H9 (cell line): Measurements from ENCODE around the gene SLC4A1. TPM values are rescaled to one million over a fixed set of nuclear protein-coding genes. Genes with fewer than 3 reads are reported as not detected.
"Not testable (repeated sequence)": the region's sequence is repeated elsewhere in the genome, so short reads cannot be mapped to it uniquely, and the experiment has no call there.

Experiments
- DNase-seq: peaks from one replicate; pipeline ENCODE4 v3.0.0-alpha.2; 2017
- H2AFZ ChIP-seq: one replicate; pipeline ENCODE4 v1.6.1; 2013; ENCODE audit warnings: mild to moderate bottlenecking, low read length, control low read depth, moderate library complexity
- H2AK5ac ChIP-seq: 2 replicates; pipeline ENCODE4 v1.6.1; 2013; ENCODE audit warnings: low read length, control low read depth, mixed read lengths; ENCODE audit not compliant: insufficient read length
- H2BK120ac ChIP-seq: one replicate; pipeline ENCODE4 v1.6.1; 2013; ENCODE audit warnings: low read depth, mild to moderate bottlenecking, low read length, control low read depth, inconsistent platforms; ENCODE audit not compliant: poor library complexity, severe bottlenecking
- H2BK12ac ChIP-seq: 2 replicates; pipeline ENCODE4 v1.6.1; 2013; ENCODE audit warnings: low read length, control low read depth, mixed read lengths, low read depth; ENCODE audit not compliant: insufficient read length
- H2BK15ac ChIP-seq: 2 replicates; pipeline ENCODE4 v1.6.1; 2013; ENCODE audit warnings: low read depth, low read length, control low read depth
- H2BK20ac ChIP-seq: one replicate; pipeline ENCODE4 v1.6.1; 2013; ENCODE audit warnings: low read depth, mild to moderate bottlenecking, low read length, control low read depth, inconsistent platforms; ENCODE audit not compliant: poor library complexity, severe bottlenecking
- H2BK5ac ChIP-seq: 2 replicates; pipeline ENCODE4 v1.6.1; 2013; ENCODE audit warnings: low read length, control low read depth, mixed read lengths; ENCODE audit not compliant: insufficient read length
- H3K14ac ChIP-seq: 2 replicates; pipeline ENCODE4 v1.6.1; 2013; ENCODE audit warnings: low read length, control low read depth; ENCODE audit not compliant: insufficient read depth
- H3K18ac ChIP-seq: 2 replicates; pipeline ENCODE4 v1.6.1; 2013; ENCODE audit warnings: low read depth, mild to moderate bottlenecking, mixed read lengths, low read length, control low read depth; ENCODE audit not compliant: insufficient read length
- H3K23ac ChIP-seq: 2 replicates; pipeline ENCODE4 v1.6.1; 2013; ENCODE audit warnings: low read length, control low read depth, mixed read lengths, low read depth; ENCODE audit not compliant: insufficient read length
- H3K23me2 ChIP-seq: 2 replicates; pipeline ENCODE4 v1.6.1; 2013; ENCODE audit warnings: low read depth, mild to moderate bottlenecking, mixed read lengths, low read length, control low read depth; ENCODE audit not compliant: insufficient read length, poor library complexity, severe bottlenecking
- H3K27ac ChIP-seq: 2 replicates; pipeline ENCODE4 v1.5.1; 2013; ENCODE audit warnings: low read length, control low read depth, mixed read lengths, low read depth; ENCODE audit not compliant: insufficient read length
- H3K27me3 ChIP-seq: 2 replicates; pipeline ENCODE4 v1.6.1; 2013; ENCODE audit warnings: low read length, control low read depth, inconsistent platforms; ENCODE audit not compliant: insufficient read depth
- H3K4ac ChIP-seq: 2 replicates; pipeline ENCODE4 v1.6.1; 2013; ENCODE audit warnings: low read depth, mild to moderate bottlenecking, control low read depth, inconsistent platforms, low read length, moderate library complexity
- H3K4me1 ChIP-seq: 2 replicates; pipeline ENCODE4 v1.6.1; 2013; ENCODE audit warnings: low read length, control low read depth, inconsistent platforms; ENCODE audit not compliant: insufficient read depth
- H3K4me2 ChIP-seq: 2 replicates; pipeline ENCODE4 v1.6.1; 2013; ENCODE audit warnings: low read length, control low read depth, mixed read lengths; ENCODE audit not compliant: insufficient read length, insufficient read depth
- H3K56ac ChIP-seq: 2 replicates; pipeline ENCODE4 v1.6.1; 2013; ENCODE audit warnings: low read depth, mild to moderate bottlenecking, mixed read lengths, low read length, control low read depth; ENCODE audit not compliant: insufficient read length
- H3K79me1 ChIP-seq: 2 replicates; pipeline ENCODE4 v1.6.1; 2013; ENCODE audit warnings: low read depth, mild to moderate bottlenecking, moderate library complexity, low read length, control low read depth, inconsistent platforms; ENCODE audit not compliant: insufficient read depth, poor library complexity, severe bottlenecking
- H3K79me2 ChIP-seq: 2 replicates; pipeline ENCODE4 v1.6.1; 2013; ENCODE audit warnings: low read length, control low read depth, inconsistent platforms; ENCODE audit not compliant: insufficient read depth
- H3K9ac ChIP-seq: 2 replicates; pipeline ENCODE4 v1.6.1; 2013; ENCODE audit warnings: low read length, control low read depth, mixed read lengths; ENCODE audit not compliant: insufficient read length; ENCODE audit errors: extremely low read depth
- H3K9me3 ChIP-seq: one replicate; pipeline ENCODE4 v1.6.1; 2013; ENCODE audit warnings: low read depth, low read length, inconsistent platforms; ENCODE audit not compliant: control insufficient read depth
- H3T11ph ChIP-seq: one replicate; pipeline ENCODE4 v1.6.1; 2013; ENCODE audit warnings: mild to moderate bottlenecking, low read length, control low read depth, inconsistent platforms
- H4K20me1 ChIP-seq: one replicate; pipeline ENCODE4 v1.6.1; 2013; ENCODE audit not compliant: control insufficient read depth, insufficient read length, insufficient read depth
- H4K5ac ChIP-seq: 2 replicates; pipeline ENCODE4 v1.6.1; 2013; ENCODE audit warnings: low read depth, mild to moderate bottlenecking, mixed read lengths, low read length, control low read depth; ENCODE audit not compliant: insufficient read length
- H4K8ac ChIP-seq: replicated peaks from 2 replicates; pipeline ENCODE4 v1.6.1; 2013; ENCODE audit warnings: low read length, control low read depth, mixed read lengths, low read depth; ENCODE audit not compliant: insufficient read length
- H4K91ac ChIP-seq: 2 replicates; pipeline ENCODE4 v1.6.1; 2013; ENCODE audit warnings: low read depth, mild to moderate bottlenecking, moderate library complexity, mixed read lengths, low read length, control low read depth; ENCODE audit not compliant: insufficient read length
- H3K27ac Mint-ChIP-seq, 3 experiments: 2 replicates in 2 of 3; 3 replicates in 1 of 3; pipeline ENCODE4 v1.8.0; 2020 to 2021; ENCODE audit warnings: mixed read lengths in 3 of 3, mild to moderate bottlenecking in 1 of 3, moderate library complexity in 1 of 3
- H3K27me3 Mint-ChIP-seq: 2 replicates; pipeline ENCODE4 v1.8.0; 2021; ENCODE audit warnings: low read depth, mild to moderate bottlenecking, moderate library complexity, mixed read lengths
- H3K36me3 Mint-ChIP-seq, 3 experiments: 2 replicates in 2 of 3; 3 replicates in 1 of 3; pipeline ENCODE4 v1.8.0; 2020 to 2021; ENCODE audit warnings: low read depth in 3 of 3, mixed read lengths in 3 of 3; ENCODE audit not compliant: insufficient read depth in 1 of 3
- H3K4me1 Mint-ChIP-seq, 2 experiments: 2 replicates each; pipeline ENCODE4 v1.8.0; 2020; ENCODE audit warnings: mixed read lengths in 2 of 2
- H3K4me3 Mint-ChIP-seq, 2 experiments: 2 replicates in 1 of 2; 3 replicates in 1 of 2; pipeline ENCODE4 v1.8.0; 2020 to 2021; ENCODE audit warnings: mild to moderate bottlenecking in 2 of 2, mixed read lengths in 2 of 2, moderate library complexity in 1 of 2
- H3K9me3 Mint-ChIP-seq, 2 experiments: 2 replicates in 1 of 2; 3 replicates in 1 of 2; pipeline ENCODE4 v1.8.0; 2020; ENCODE audit warnings: mild to moderate bottlenecking in 2 of 2, mixed read lengths in 2 of 2, moderate library complexity in 1 of 2
- CTCF ChIP-seq: fragments of 200-600 bp; sonication (generic); conservative IDR thresholded peaks from 3 replicates; pipeline ENCODE4 v1.8.0; 2021; ENCODE audit warnings: antibody characterized with exemption, mild to moderate bottlenecking
- WGBS: extraction: QIAGEN DNeasy Blood & Tissue Kit; methylation state at CpG from one replicate; pipeline ENCODE4 v1.1.7; 2013; ENCODE audit warnings: missing lambda C conversion rate, low lambda C conversion rate, mixed read lengths; ENCODE audit not compliant: insufficient read length; ENCODE audit errors: extremely low coverage; 5-methylcytosine and 5-hydroxymethylcytosine counted together
- total RNA-seq: library from RNA; stranded (reverse); gene quantifications from 2 replicates; pipeline ENCODE4 v1.2.1, GENCODE V29; 2021

Gene SLC4A1
- total RNA-seq, 1 experiment from 2014 or later: not detected

GRCh38 chr17:44241106-44241624 lies 26.8 kb downstream of the SLC4A1 start:
- H4K8ac ChIP-seq: no peak overlapping the region
- no peak overlapping the region for H4K91ac ChIP-seq
- no peaks in the 10 kb centered on the region for H3K27me3 ChIP-seq
- no peak overlapping the region for H3T11ph ChIP-seq
- no peak overlapping the region for H3K4me3 Mint-ChIP-seq
- H3K9ac ChIP-seq: no peak overlapping the region
- no peaks in the 10 kb centered on the region for H3K4me1 ChIP-seq
- no peak overlapping the region for H2BK15ac ChIP-seq
- H3K9me3 ChIP-seq: no peaks in the 10 kb centered on the region
- H3K4me2 ChIP-seq: no peak overlapping the region
- no peak overlapping the region for H2BK5ac ChIP-seq
- no peak overlapping the region for H3K27ac ChIP-seq
- peaks cover 0 to 4% (median 0%) of the 10 kb centered on the region in 3 experiments; a peak in 1 of 7 replicates for H3K36me3 Mint-ChIP-seq
- no peak overlapping the region for H3K56ac ChIP-seq
- H2BK12ac ChIP-seq: no peak overlapping the region
- H3K79me2 ChIP-seq: no peaks in the 10 kb centered on the region
- H2AK5ac ChIP-seq: no peak overlapping the region
- no peak overlapping the region for H2AFZ ChIP-seq
- TF ChIP-seq CTCF: no peak
- H4K5ac ChIP-seq: no peak overlapping the region
- no peak overlapping the region for H3K27ac Mint-ChIP-seq
- peaks cover 4 to 8% of the 10 kb centered on the region in 2 experiments for H3K4me1 Mint-ChIP-seq
- no peaks in the 10 kb centered on the region for H3K23me2 ChIP-seq
- H2BK20ac ChIP-seq: no peak overlapping the region
- no peak overlapping the region for H3K14ac ChIP-seq
- no peak overlapping the region for H3K23ac ChIP-seq
- no peak for DNase-seq
- H3K27me3 Mint-ChIP-seq: peaks cover 7% of the 10 kb centered on the region
- H3K4ac ChIP-seq: no peak overlapping the region
- H3K79me1 ChIP-seq: no peaks in the 10 kb centered on the region
- no peak overlapping the region for H3K18ac ChIP-seq
- H3K9me3 Mint-ChIP-seq: peaks cover 3 to 8% of the 10 kb centered on the region in 2 experiments; a peak in 3 of 5 replicates
- WGBS: no CpG with 5 or more reads among the region's 6 CpGs
- H2BK120ac ChIP-seq: no peak overlapping the region
- H4K20me1 ChIP-seq: no peaks in the 10 kb centered on the region

GRCh38 chr17:44237886-44238285 lies 30.0 kb downstream of the SLC4A1 start:
- not testable (repeated sequence) for H3K23ac ChIP-seq, H3K4me1 Mint-ChIP-seq, H3K4ac ChIP-seq, H3K14ac ChIP-seq, H3K36me3 Mint-ChIP-seq, H3K4me1 ChIP-seq, H3T11ph ChIP-seq, H4K5ac ChIP-seq, H3K56ac ChIP-seq, H3K79me2 ChIP-seq, H2BK12ac ChIP-seq, H3K27ac Mint-ChIP-seq, H2BK120ac ChIP-seq, H2BK20ac ChIP-seq, H4K91ac ChIP-seq, H3K9me3 ChIP-seq, H3K18ac ChIP-seq, H2AK5ac ChIP-seq, H2AFZ ChIP-seq, DNase-seq, H3K27ac ChIP-seq, H3K27me3 ChIP-seq, H3K4me2 ChIP-seq, H2BK15ac ChIP-seq, H3K4me3 Mint-ChIP-seq, H3K9me3 Mint-ChIP-seq, H3K79me1 ChIP-seq, H2BK5ac ChIP-seq, H3K23me2 ChIP-seq, H4K8ac ChIP-seq, H4K20me1 ChIP-seq, H3K9ac ChIP-seq
- peaks cover 11% of the 10 kb centered on the region for H3K27me3 Mint-ChIP-seq
- WGBS: no CpG with 5 or more reads among the region's 28 CpGs
